Liver (tissue), 9 donors: ENCODE data around the gene DHX9. TPM values are rescaled to one million over a fixed set of nuclear protein-coding genes. Genes with fewer than 3 reads are reported as not detected.

Experiments
- DNase-seq: peaks from one replicate; pipeline ENCODE4 v3.0.0-alpha.2; 2017; ENCODE audit warnings: low spot score
- H3K27ac ChIP-seq, 2 donors: one replicate each; pipeline ENCODE4 v1.7.0; 2013; ENCODE audit warnings: inconsistent platforms in 2 of 2, low read length in 2 of 2, control low read depth in 1 of 2, low read depth in 1 of 2, mild to moderate bottlenecking in 1 of 2
- H3K27me3 ChIP-seq, 4 donors: one replicate each; pipeline versions ENCODE4 v1.6.1 to v1.7.0; 2013; ENCODE audit warnings: low read length in 3 of 4, inconsistent platforms in 1 of 4, mild to moderate bottlenecking in 1 of 4, moderate library complexity in 1 of 4; ENCODE audit not compliant: control insufficient read depth in 4 of 4, insufficient read depth in 4 of 4
- H3K36me3 ChIP-seq, 4 donors: one replicate each; pipeline versions ENCODE4 v1.6.1 to v1.7.0; 2013; ENCODE audit warnings: low read length in 3 of 4, mild to moderate bottlenecking in 3 of 4, low read depth in 1 of 4, moderate library complexity in 1 of 4; ENCODE audit not compliant: control insufficient read depth in 4 of 4, insufficient read depth in 3 of 4
- H3K4me1 ChIP-seq, 4 donors: one replicate each; pipeline versions ENCODE4 v1.6.1 to v1.7.0; 2013; ENCODE audit warnings: low read length in 3 of 4, mild to moderate bottlenecking in 3 of 4, moderate library complexity in 1 of 4; ENCODE audit not compliant: control insufficient read depth in 4 of 4, insufficient read depth in 4 of 4
- H3K4me3 ChIP-seq, 3 donors: one replicate each; pipeline versions ENCODE4 v1.6.1 to v1.7.0; 2013; ENCODE audit warnings: low read length in 3 of 3, control low read depth in 1 of 3, low read depth in 1 of 3, mild to moderate bottlenecking in 1 of 3
- H3K9ac ChIP-seq, 2 donors: one replicate each; pipeline ENCODE4 v1.7.0; 2013; ENCODE audit warnings: low read length in 2 of 2, mild to moderate bottlenecking in 2 of 2, moderate library complexity in 2 of 2, control low read depth in 1 of 2, low read depth in 1 of 2
- H3K9me3 ChIP-seq, 4 donors: one replicate each; pipeline versions ENCODE4 v1.6.1 to v1.7.0; 2013; ENCODE audit warnings: low read length in 3 of 4; ENCODE audit not compliant: control insufficient read depth in 4 of 4
- ATF3 ChIP-seq: IDR thresholded peaks from 2 replicates; pipeline ENCODE4 v1.6.1; 2016; ENCODE audit warnings: antibody characterized with exemption
- CTCF ChIP-seq: fragments of 150-350 bp; IDR thresholded peaks from 2 replicates; pipeline ENCODE4 v1.5.1; 2017; ENCODE audit warnings: improper control_type of control experiment, low read depth, low read length; ENCODE audit not compliant: missing input control
- EGR1 ChIP-seq, 2 donors: IDR thresholded peaks; 2 replicates each; pipeline ENCODE4 v1.6.1; 2016 to 2018; ENCODE audit warnings: antibody characterized with exemption in 2 of 2, low read depth in 2 of 2
- FOXA1 ChIP-seq: IDR thresholded peaks from 2 replicates; pipeline ENCODE4 v1.6.1; 2016; ENCODE audit warnings: antibody characterized with exemption
- FOXA2 ChIP-seq: IDR thresholded peaks from 2 replicates; pipeline ENCODE4 v1.6.1; 2016; ENCODE audit warnings: antibody characterized with exemption
- GABPA ChIP-seq, 2 donors: IDR thresholded peaks in 1 of 2; conservative IDR thresholded peaks in 1 of 2; 2 replicates each; pipeline ENCODE4 v1.6.1; 2016; ENCODE audit warnings: antibody characterized with exemption in 2 of 2, mild to moderate bottlenecking in 1 of 2, moderate library complexity in 1 of 2
- HNF4A ChIP-seq, 2 donors: conservative IDR thresholded peaks; 2 replicates each; pipeline ENCODE4 v1.6.1; 2016; ENCODE audit warnings: antibody characterized with exemption in 2 of 2, mild to moderate bottlenecking in 2 of 2
- HNF4G ChIP-seq: IDR thresholded peaks from 2 replicates; pipeline ENCODE4 v1.6.1; 2016; ENCODE audit warnings: antibody characterized with exemption
- JUND ChIP-seq, 2 donors: IDR thresholded peaks; 2 replicates each; pipeline ENCODE4 v1.6.1; 2016; ENCODE audit warnings: antibody characterized with exemption in 2 of 2
- NR2F2 ChIP-seq: IDR thresholded peaks from 2 replicates; pipeline ENCODE4 v1.6.1; 2016; ENCODE audit warnings: antibody characterized with exemption
- RAD21 ChIP-seq, 2 donors: IDR thresholded peaks; 2 replicates each; pipeline ENCODE4 v1.6.1; 2016; ENCODE audit warnings: antibody characterized with exemption in 2 of 2, mild to moderate bottlenecking in 2 of 2
- REST ChIP-seq: IDR thresholded peaks from 2 replicates; pipeline ENCODE4 v1.6.1; 2016; ENCODE audit warnings: antibody characterized with exemption, mild to moderate bottlenecking
- RXRA ChIP-seq, 2 donors: IDR thresholded peaks; 2 replicates each; pipeline ENCODE4 v1.6.1; 2017 to 2018; ENCODE audit warnings: antibody characterized with exemption in 2 of 2, mild to moderate bottlenecking in 1 of 2
- SP1 ChIP-seq: IDR thresholded peaks from 2 replicates; pipeline ENCODE4 v1.6.1; 2018; ENCODE audit warnings: antibody characterized with exemption, mild to moderate bottlenecking
- TAF1 ChIP-seq: conservative IDR thresholded peaks from 2 replicates; pipeline ENCODE4 v1.6.1; 2016; ENCODE audit warnings: antibody characterized with exemption, mild to moderate bottlenecking
- YY1 ChIP-seq: IDR thresholded peaks from 2 replicates; pipeline ENCODE4 v1.6.1; 2016; ENCODE audit warnings: antibody characterized with exemption, mild to moderate bottlenecking
- ZBTB33 ChIP-seq: IDR thresholded peaks from 2 replicates; pipeline ENCODE4 v1.6.1; 2016; ENCODE audit warnings: antibody characterized with exemption
- WGBS: extraction: QIAGEN DNeasy Blood & Tissue Kit; methylation state at CpG from one replicate; pipeline ENCODE4 v1.1.7; 2013; 5-methylcytosine and 5-hydroxymethylcytosine counted together
- polyA plus RNA-seq, 2 donors: library from polyadenylated mRNA; stranded (reverse) in 1 of 2; unstranded in 1 of 2; fragments of 200-250 nt in 1 of 2; fragments of >200 nt in 1 of 2; fragmentation: Nextera tagmentation in 1 of 2; extraction: Ambion mirVana in 1 of 2; gene quantifications; one replicate each; pipeline versions ENCODE4 v1.2.1 to v1.2.3, GENCODE V29; 2013 to 2015
- total RNA-seq, 2 donors: library from RNA; depleted of rRNA; stranded (reverse); fragments of >200 nt; gene quantifications; one replicate each; pipeline ENCODE4 v1.2.3, GENCODE V29; 2014
- TF ChIP-seq, protein P1 (sequence below): IDR thresholded peaks from 2 replicates; pipeline ENCODE4 v1.6.1; 2016; ENCODE audit warnings: antibody characterized with exemption
- donor health status: healthy.
- donor health status: healthy.
- donor health status: healthy.
- donor health status: healthy.
- donor health status: healthy.

Gene DHX9
- total and polyA plus RNA-seq, 4 donors, result 23.1 to 108 (median 47.3) TPM

DNA sequence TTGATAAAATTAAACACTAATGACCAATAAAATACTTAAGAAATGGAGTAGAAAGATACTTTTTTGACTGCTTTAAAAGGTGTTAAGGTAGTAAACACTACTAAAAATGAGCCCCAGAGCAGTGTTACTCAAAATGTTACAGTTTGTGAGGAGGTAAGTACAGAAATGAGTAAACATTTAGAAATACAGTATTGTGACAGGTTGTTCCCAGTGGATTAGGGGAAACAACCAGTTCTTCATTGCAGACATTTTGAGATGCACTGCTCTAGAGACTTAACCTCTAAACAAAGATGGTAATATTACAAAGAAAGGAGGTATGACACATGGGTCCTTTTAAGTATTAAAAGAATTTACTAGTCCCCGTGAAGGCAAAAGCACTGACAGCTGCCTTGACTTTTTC lies 12.7 kb downstream of the DHX9 start:
- H3K36me3 ChIP-seq, result peaks cover 10 to 84% (median 69%) of the 10 kb centered on the region in 4 donors
- H3K4me1 ChIP-seq, result peaks cover 0 to 5% (median 0%) of the 10 kb centered on the region in 4 donors

DNA sequence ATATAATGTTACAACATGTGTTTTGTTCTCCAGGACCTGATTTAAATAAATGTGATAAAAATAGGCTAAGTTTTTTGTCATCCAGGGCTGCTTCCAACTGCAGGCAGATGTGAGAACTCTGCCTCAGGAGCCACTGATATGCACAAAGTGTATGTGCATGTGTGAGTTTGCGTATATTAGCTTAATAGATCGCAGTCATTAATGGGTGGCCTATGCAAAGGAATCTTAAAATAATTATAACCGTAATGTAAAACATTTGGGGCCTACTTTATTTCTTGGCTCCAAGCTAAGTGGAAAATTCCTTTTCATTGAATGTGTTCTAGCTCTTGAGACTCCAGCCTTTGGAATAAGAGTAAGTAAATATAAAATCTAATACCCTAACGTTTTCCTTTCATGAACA lies 16.8 kb downstream of the DHX9 start:
- no peaks in the 10 kb centered on the region for H3K9me3 ChIP-seq
- DNase-seq, result no peak
- peaks cover 12 to 96% (median 87%) of the 10 kb centered on the region in 4 donors for H3K36me3 ChIP-seq
- no peak overlapping the region for H3K9ac ChIP-seq
- H3K27ac ChIP-seq, result no peak overlapping the region
- WGBS, result 79% methylated on average over 4 of the region's 4 CpGs
- no peak overlapping the region for H3K4me3 ChIP-seq
- H3K4me1 ChIP-seq, result peaks cover 0 to 5% (median 0%) of the 10 kb centered on the region in 4 donors
- H3K27me3 ChIP-seq, result no peaks in the 10 kb centered on the region
- TF ChIP-seq GABPA (IDR thresholded peaks at IDR 0.05 in 1 of 2, conservative IDR thresholded peaks at IDR 0.05 in 1 of 2) (no peak), RXRA (IDR thresholded peaks at IDR 0.05) (no peak), EGR1 (IDR thresholded peaks at IDR 0.05; ENCODE audit: low read depth in 2 of 2) (no peak), HNF4A (conservative IDR thresholded peaks at IDR 0.05) (no peak), ATF3 (no peak), FOXA1 (no peak), REST (no peak), JUND (IDR thresholded peaks at IDR 0.05) (no peak), ZBTB33 (no peak), YY1 (no peak), NR2F2 (no peak), TAF1 (no peak), CTCF (no peak), FOXA2 (no peak), RAD21 (IDR thresholded peaks at IDR 0.05) (no peak), HNF4G (no peak), SP1 (no peak)
- TF ChIP-seq, protein P1, sequence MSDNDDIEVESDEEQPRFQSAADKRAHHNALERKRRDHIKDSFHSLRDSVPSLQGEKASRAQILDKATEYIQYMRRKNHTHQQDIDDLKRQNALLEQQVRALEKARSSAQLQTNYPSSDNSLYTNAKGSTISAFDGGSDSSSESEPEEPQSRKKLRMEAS, result no peak

More for the DNA sequence above, 12.7 kb downstream of the DHX9 start:
- Histone ChIP-seq H3K27me3 (no peaks in the 10 kb centered on the region), H3K27ac (no peak overlapping the region), H3K4me3 (no peak overlapping the region), H3K9me3 (no peaks in the 10 kb centered on the region), H3K9ac (no peak overlapping the region)
- WGBS, result 90% methylated on average over 1 of the region's 1 CpG
- no peak for DNase-seq
- no peak for TF ChIP-seq CTCF
